Loucy (cell line): ENCODE data around the gene TPCN1.

ENCODE experiments used
- H2AFZ ChIP-seq: fragments of 200-600 bp; sonication (generic); 2 replicates; pipeline ENCODE4 v1.6.0; 2016; ENCODE audit warnings: antibody characterized with exemption, mild to moderate bottlenecking, low read length, moderate library complexity
- H3F3A ChIP-seq: fragments of 200-600 bp; 2 replicates; pipeline ENCODE4 v1.6.0; 2016; ENCODE audit warnings: antibody characterized with exemption, low read depth, mild to moderate bottlenecking
- H3K27me3 ChIP-seq: fragments of 200-600 bp; sonication (generic); 2 replicates; pipeline ENCODE4 v1.6.1; 2014; ENCODE audit warnings: low read length, mild to moderate bottlenecking; ENCODE audit not compliant: insufficient read depth, poor library complexity, severe bottlenecking
- H3K36me3 ChIP-seq: fragments of 200-600 bp; sonication (generic); 2 replicates; pipeline ENCODE4 v1.6.1; 2016; ENCODE audit warnings: low read length; ENCODE audit not compliant: insufficient read depth
- H3K4me1 ChIP-seq: fragments of 200-600 bp; sonication (generic); 2 replicates; pipeline ENCODE4 v1.5.1; 2014; ENCODE audit warnings: low read length, mild to moderate bottlenecking; ENCODE audit not compliant: insufficient read depth, poor library complexity, severe bottlenecking
- H3K4me2 ChIP-seq: fragments of 200-600 bp; sonication (generic); 2 replicates; pipeline ENCODE4 v1.6.0; 2014; ENCODE audit warnings: antibody characterized with exemption, low read length, low read depth, mild to moderate bottlenecking; ENCODE audit not compliant: poor library complexity, severe bottlenecking
- H3K4me3 ChIP-seq: fragments of 200-600 bp; sonication (generic); 2 replicates; pipeline ENCODE4 v1.5.1; 2014; ENCODE audit warnings: low read length, mild to moderate bottlenecking, mixed read lengths; ENCODE audit not compliant: poor library complexity, severe bottlenecking
- H3K79me2 ChIP-seq: fragments of 200-600 bp; sonication (generic); 2 replicates; pipeline ENCODE4 v1.6.1; 2014; ENCODE audit warnings: low read length; ENCODE audit not compliant: insufficient read depth
- H3K9ac ChIP-seq: fragments of 200-600 bp; sonication (generic); 2 replicates; pipeline ENCODE4 v1.6.0; 2014; ENCODE audit warnings: mild to moderate bottlenecking, low read depth, low read length, moderate library complexity; ENCODE audit not compliant: poor library complexity, severe bottlenecking
- H3K9me2 ChIP-seq: fragments of 200-600 bp; sonication (generic); replicated peaks from 2 replicates; pipeline ENCODE4 v1.6.1; 2016; ENCODE audit warnings: low read depth, low read length, mixed read lengths
- H3K9me3 ChIP-seq: fragments of 200-600 bp; sonication (generic); 2 replicates; pipeline ENCODE4 v1.6.1; 2014; ENCODE audit warnings: mild to moderate bottlenecking, antibody characterized with exemption, low read length, low read depth; ENCODE audit not compliant: insufficient read depth
- H4K20me1 ChIP-seq: fragments of 200-600 bp; sonication (generic); 2 replicates; pipeline ENCODE4 v1.6.0; 2014; ENCODE audit warnings: antibody characterized with exemption, low read length, mild to moderate bottlenecking; ENCODE audit not compliant: insufficient read depth, poor library complexity, severe bottlenecking
- EZH2phosphoT487 ChIP-seq: fragments of 200-600 bp; IDR thresholded peaks from 2 replicates; pipeline ENCODE4 v1.6.1; 2018; ENCODE audit warnings: antibody characterized with exemption, mild to moderate bottlenecking, moderate library complexity, borderline replicate concordance
- TF ChIP-seq, protein P1 (sequence below): fragments of 200-600 bp; sonication (generic); conservative IDR thresholded peaks from 2 replicates; pipeline ENCODE4 v1.5.1; 2014; ENCODE audit warnings: mild to moderate bottlenecking, antibody characterized with exemption, low read length

Gene TPCN1

GRCh38 chr12:113190761-113191160 lies 30.5 kb upstream of the TPCN1 start:
- Histone ChIP-seq H3K36me3 (peaks cover 8% of the 10 kb centered on the region; the same call in 1 of the 2 replicates), H3K9me2 (no peaks in the 10 kb centered on the region), H3K79me2 (peaks cover 26% of the 10 kb centered on the region), H2AFZ (no peak overlapping the region), H3K4me2 (no peak overlapping the region), H3K27me3 (no peaks in the 10 kb centered on the region), H3K4me3 (no peak overlapping the region), H3K9ac (no peak overlapping the region), H3F3A (no peaks in the 10 kb centered on the region), H3K4me1 (peaks cover 27% of the 10 kb centered on the region), H3K9me3 (no peaks in the 10 kb centered on the region), H4K20me1 (peaks cover 18% of the 10 kb centered on the region)
- TF ChIP-seq, protein P1, sequence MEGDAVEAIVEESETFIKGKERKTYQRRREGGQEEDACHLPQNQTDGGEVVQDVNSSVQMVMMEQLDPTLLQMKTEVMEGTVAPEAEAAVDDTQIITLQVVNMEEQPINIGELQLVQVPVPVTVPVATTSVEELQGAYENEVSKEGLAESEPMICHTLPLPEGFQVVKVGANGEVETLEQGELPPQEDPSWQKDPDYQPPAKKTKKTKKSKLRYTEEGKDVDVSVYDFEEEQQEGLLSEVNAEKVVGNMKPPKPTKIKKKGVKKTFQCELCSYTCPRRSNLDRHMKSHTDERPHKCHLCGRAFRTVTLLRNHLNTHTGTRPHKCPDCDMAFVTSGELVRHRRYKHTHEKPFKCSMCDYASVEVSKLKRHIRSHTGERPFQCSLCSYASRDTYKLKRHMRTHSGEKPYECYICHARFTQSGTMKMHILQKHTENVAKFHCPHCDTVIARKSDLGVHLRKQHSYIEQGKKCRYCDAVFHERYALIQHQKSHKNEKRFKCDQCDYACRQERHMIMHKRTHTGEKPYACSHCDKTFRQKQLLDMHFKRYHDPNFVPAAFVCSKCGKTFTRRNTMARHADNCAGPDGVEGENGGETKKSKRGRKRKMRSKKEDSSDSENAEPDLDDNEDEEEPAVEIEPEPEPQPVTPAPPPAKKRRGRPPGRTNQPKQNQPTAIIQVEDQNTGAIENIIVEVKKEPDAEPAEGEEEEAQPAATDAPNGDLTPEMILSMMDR = no peak
- no peak for TF ChIP-seq EZH2phosphoT487

DNA sequence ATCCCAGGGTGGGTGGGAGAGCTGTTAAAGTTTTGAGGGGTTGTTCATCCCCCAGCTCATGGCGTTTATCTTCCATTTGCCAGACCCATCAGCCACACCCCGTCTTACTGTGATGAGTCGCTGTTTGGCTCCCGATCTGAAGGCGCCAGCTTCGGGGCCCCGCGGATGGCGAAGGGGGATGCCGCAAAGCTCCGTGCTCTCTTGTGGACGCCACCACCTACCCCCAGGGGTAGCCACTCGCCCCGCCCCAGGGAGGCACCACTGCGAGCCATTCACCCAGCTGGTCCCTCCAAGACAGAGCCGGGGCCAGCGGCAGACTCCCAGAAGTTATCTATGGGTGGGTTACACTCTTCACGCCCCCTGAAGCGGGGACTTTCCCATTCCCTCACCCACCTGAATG lies 30.0 kb upstream of the TPCN1 start:
- TF ChIP-seq EZH2phosphoT487 = no peak
- TF ChIP-seq, protein P1 = no peak
- Histone ChIP-seq H3K36me3 (peaks cover 8% of the 10 kb centered on the region; the same call in 1 of the 2 replicates), H4K20me1 (peaks cover 13% of the 10 kb centered on the region), H3K4me3 (no peak overlapping the region), H3K9me3 (no peaks in the 10 kb centered on the region), H3K27me3 (no peaks in the 10 kb centered on the region), H3K79me2 (peaks cover 22% of the 10 kb centered on the region), H3K4me2 (no peak overlapping the region), H2AFZ (no peak overlapping the region), H3F3A (no peaks in the 10 kb centered on the region), H3K9ac (no peak overlapping the region), H3K4me1 (peaks cover 23% of the 10 kb centered on the region), H3K9me2 (no peaks in the 10 kb centered on the region)

GRCh38 chr12:113194971-113195391 lies 26.3 kb upstream of the TPCN1 start:
- Histone ChIP-seq H3K4me2 (no peak overlapping the region), H3K27me3 (no peaks in the 10 kb centered on the region), H3K79me2 (no peaks in the 10 kb centered on the region), H3F3A (no peaks in the 10 kb centered on the region), H3K9me2 (no peaks in the 10 kb centered on the region), H3K9me3 (no peaks in the 10 kb centered on the region), H3K4me1 (peaks cover 11% of the 10 kb centered on the region), H4K20me1 (peaks cover 3% of the 10 kb centered on the region), H3K4me3 (no peak overlapping the region), H2AFZ (no peak overlapping the region), H3K9ac (no peak overlapping the region), H3K36me3 (peaks cover 8% of the 10 kb centered on the region; the same call in 1 of the 2 replicates)
- TF ChIP-seq EZH2phosphoT487 = no peak
- TF ChIP-seq, protein P1 = no peak
